WERI-Rb-1 (cell line): Measurements from ENCODE around the gene BARX2.

Source experiments
- DNase-seq: peaks from one replicate; pipeline ENCODE4 v3.0.0-alpha.2; 2020
- H3K27ac ChIP-seq: fragments of 250-450 bp; sonication (Bioruptor Pico); 2 replicates; pipeline ENCODE4 v1.5.1; 2020; ENCODE audit warnings: mild to moderate bottlenecking, moderate library complexity
- H3K27me3 ChIP-seq: fragments of 250-450 bp; sonication (Bioruptor Pico); 2 replicates; pipeline ENCODE4 v1.5.1; 2021; ENCODE audit warnings: mild to moderate bottlenecking, low read depth, moderate library complexity; ENCODE audit not compliant: insufficient read depth, severe bottlenecking
- H3K36me3 ChIP-seq: fragments of 250-450 bp; sonication (Bioruptor Pico); 2 replicates; pipeline ENCODE4 v1.5.1; 2020; ENCODE audit warnings: mild to moderate bottlenecking, moderate library complexity
- H3K4me3 ChIP-seq: 2 replicates; pipeline ENCODE4 v1.5.1; 2011; ENCODE audit warnings: low read depth, mild to moderate bottlenecking, control low read depth, low read length
- H3K9me3 ChIP-seq: fragments of 250-450 bp; sonication (Bioruptor Pico); 2 replicates; pipeline ENCODE4 v1.5.1; 2021; ENCODE audit warnings: mild to moderate bottlenecking, moderate library complexity; ENCODE audit not compliant: severe bottlenecking
- CTCF ChIP-seq: IDR thresholded peaks from 2 replicates; pipeline ENCODE4 v1.5.1; 2011; ENCODE audit warnings: low read depth, mild to moderate bottlenecking, control low read depth, inconsistent platforms, low read length

BARX2 gene

GRCh38 chr11:129384415-129384814 is 8.8 kb downstream of the BARX2 start:
- no peak for TF ChIP-seq CTCF
- DNase-seq, result no peak
- H3K27ac ChIP-seq, result no peak overlapping the region
- peaks cover 96% of the 10 kb centered on the region for H3K27me3 ChIP-seq
- no peaks in the 10 kb centered on the region for H3K9me3 ChIP-seq
- no peaks in the 10 kb centered on the region for H3K36me3 ChIP-seq
- H3K4me3 ChIP-seq, result no peak overlapping the region

- Histone ChIP-seq H3K9me3 (no peaks in the 10 kb centered on the region), H3K27me3 (peaks cover 95% of the 10 kb centered on the region), H3K4me3 (no peak overlapping the region), H3K36me3 (no peaks in the 10 kb centered on the region), H3K27ac (no peak overlapping the region)
- DNase-seq, result no peak
- no peak for TF ChIP-seq CTCF
Measured at GRCh38 chr11:129385801-129386200, 10.2 kb downstream of the BARX2 start.

GRCh38 chr11:129386795-129387397 is 11.2 kb downstream of the BARX2 start:
- Histone ChIP-seq H3K9me3 (no peaks in the 10 kb centered on the region), H3K27ac (no peak overlapping the region), H3K36me3 (no peaks in the 10 kb centered on the region), H3K27me3 (peaks cover 90% of the 10 kb centered on the region), H3K4me3 (no peak overlapping the region)
- no peak for TF ChIP-seq CTCF
- no peak for DNase-seq

GRCh38 chr11:129387434-129387833 is 11.8 kb downstream of the BARX2 start:
- H3K4me3 ChIP-seq, result no peak overlapping the region
- no peaks in the 10 kb centered on the region for H3K9me3 ChIP-seq
- no peak overlapping the region for H3K27ac ChIP-seq
- no peak for TF ChIP-seq CTCF
- no peak for DNase-seq
- no peaks in the 10 kb centered on the region for H3K36me3 ChIP-seq
- peaks cover 89% of the 10 kb centered on the region for H3K27me3 ChIP-seq

GRCh38 chr11:129388824-129389223 is 13.2 kb downstream of the BARX2 start:
- Histone ChIP-seq H3K9me3 (no peaks in the 10 kb centered on the region), H3K4me3 (no peak overlapping the region), H3K27ac (no peak overlapping the region), H3K36me3 (no peaks in the 10 kb centered on the region), H3K27me3 (peaks cover 89% of the 10 kb centered on the region)
- no peak for DNase-seq
- no peak for TF ChIP-seq CTCF

GRCh38 chr11:129390303-129390821 is 14.7 kb downstream of the BARX2 start:
- no peaks in the 10 kb centered on the region for H3K36me3 ChIP-seq
- H3K9me3 ChIP-seq, result no peaks in the 10 kb centered on the region
- no peak overlapping the region for H3K27ac ChIP-seq
- DNase-seq, result no peak
- peaks cover 85% of the 10 kb centered on the region for H3K27me3 ChIP-seq
- no peak for TF ChIP-seq CTCF
- H3K4me3 ChIP-seq, result no peak overlapping the region
